IMR-90 (cell line): Measurements from ENCODE around the gene RBFOX2. TPM values are rescaled to one million over a fixed set of nuclear protein-coding genes. Genes with fewer than 3 reads are reported as not detected.

Source experiments
- ATAC-seq: fragments of 200-7000 bp; cut with Tn5 transposase; 2 replicates; pipeline ENCODE4 v1.9.1; 2020; ENCODE audit warnings: low read depth, mild to moderate bottlenecking, moderate library complexity
- BruUV-seq: library from RNA; stranded (reverse); fragments of 400-500 nt; replicated peaks from 2 replicates; lab custom pipeline; 2021; lab: Mats Ljungman, UMichigan
- CTCF ChIA-PET: fragments of 300-600 bp; formaldehyde crosslinking; extraction: SDS; loops from one replicate; lab custom pipeline; 2021; ENCODE audit warnings: antibody characterized with exemption; lab: Yijun Ruan, JAX
- POLR2A ChIA-PET: fragments of 300-600 bp; sonication (Branson Sonifier 250); formaldehyde crosslinking; loops from one replicate; lab custom pipeline; 2022; ENCODE audit warnings: antibody characterized with exemption; ENCODE audit not compliant: unreplicated experiment; lab: Charles Lee
- DNase-seq: peaks from one replicate; pipeline ENCODE4 v3.0.0; 2013
- H2AFZ ChIP-seq: replicated peaks from 2 replicates; pipeline ENCODE3; 2013; ENCODE audit warnings: low read length, mild to moderate bottlenecking; ENCODE audit not compliant: poor library complexity
- H2AK5ac ChIP-seq: 2 replicates; pipeline ENCODE4 v1.6.1; 2013; ENCODE audit warnings: low read depth, low read length, inconsistent platforms
- H2AK9ac ChIP-seq: replicated peaks from 2 replicates; pipeline ENCODE3; 2013; ENCODE audit warnings: mild to moderate bottlenecking, low read depth, low read length, moderate library complexity; ENCODE audit not compliant: poor library complexity
- H2BK120ac ChIP-seq: 2 replicates; pipeline ENCODE4 v1.6.1; 2013; ENCODE audit warnings: low read depth, low read length, inconsistent platforms
- H2BK15ac ChIP-seq: 3 replicates; pipeline ENCODE4 v1.6.1; 2013; ENCODE audit warnings: low read depth, low read length, inconsistent platforms
- H2BK20ac ChIP-seq: 2 replicates; pipeline ENCODE4 v1.6.1; 2013; ENCODE audit warnings: low read depth, mild to moderate bottlenecking, inconsistent platforms, low read length, moderate library complexity
- H2BK5ac ChIP-seq: 2 replicates; pipeline ENCODE4 v1.6.1; 2013; ENCODE audit warnings: mild to moderate bottlenecking, low read depth, low read length, inconsistent platforms; ENCODE audit not compliant: poor library complexity, severe bottlenecking
- H3K14ac ChIP-seq: replicated peaks from 2 replicates; pipeline ENCODE4 v1.6.1; 2013; ENCODE audit warnings: low read depth, low read length, inconsistent platforms
- H3K18ac ChIP-seq: 2 replicates; pipeline ENCODE4 v1.6.1; 2013; ENCODE audit warnings: low read depth, low read length, control low read depth
- H3K23ac ChIP-seq: 2 replicates; pipeline ENCODE4 v1.6.1; 2013; ENCODE audit warnings: low read depth, low read length, inconsistent platforms
- H3K27ac ChIP-seq: 2 replicates; pipeline ENCODE4 v1.5.1; 2013; ENCODE audit warnings: mild to moderate bottlenecking, control low read depth, low read length; ENCODE audit not compliant: insufficient read depth
- H3K27me3 ChIP-seq: 2 replicates; pipeline ENCODE4 v1.6.1; 2013; ENCODE audit warnings: low read length; ENCODE audit not compliant: control insufficient read depth, insufficient read depth
- H3K36me3 ChIP-seq: 2 replicates; pipeline ENCODE4 v1.6.1; 2013; ENCODE audit warnings: low read length, mixed read lengths; ENCODE audit not compliant: control insufficient read depth, insufficient read depth
- H3K4ac ChIP-seq: 2 replicates; pipeline ENCODE4 v1.6.1; 2013; ENCODE audit warnings: low read depth, low read length, inconsistent platforms
- H3K4me1 ChIP-seq: 2 replicates; pipeline ENCODE4 v1.6.1; 2013; ENCODE audit warnings: low read length, mixed read lengths; ENCODE audit not compliant: control insufficient read depth, insufficient read depth
- H3K4me2 ChIP-seq: 2 replicates; pipeline ENCODE4 v1.6.1; 2013; ENCODE audit warnings: low read depth, mild to moderate bottlenecking, control low read depth, low read length, moderate library complexity
- H3K4me3 ChIP-seq: 2 replicates; pipeline ENCODE4 v1.5.1; 2013; ENCODE audit warnings: low read depth, mild to moderate bottlenecking, control low read depth, low read length, moderate library complexity; ENCODE audit not compliant: insufficient read depth
- H3K56ac ChIP-seq: 2 replicates; pipeline ENCODE4 v1.6.1; 2013; ENCODE audit warnings: low read length, inconsistent platforms; ENCODE audit not compliant: insufficient read depth; ENCODE audit errors: extremely low read depth
- H3K79me1 ChIP-seq, 2 experiments: 2 replicates each; pipeline ENCODE4 v1.6.1; 2013; ENCODE audit warnings: low read length in 2 of 2, inconsistent platforms in 1 of 2, low read depth in 1 of 2
- H3K9ac ChIP-seq: 2 replicates; pipeline ENCODE4 v1.6.1; 2013; ENCODE audit warnings: low read depth, low read length, control low read depth
- H3K9me1 ChIP-seq: 2 replicates; pipeline ENCODE4 v1.6.1; 2013; ENCODE audit warnings: low read length, inconsistent platforms; ENCODE audit not compliant: insufficient read depth
- H3K9me3 ChIP-seq: 2 replicates; pipeline ENCODE4 v1.6.1; 2013; ENCODE audit warnings: low read length; ENCODE audit not compliant: control insufficient read depth, insufficient read depth
- H4K20me1 ChIP-seq: 2 replicates; pipeline ENCODE4 v1.6.1; 2013; ENCODE audit warnings: low read length, inconsistent platforms; ENCODE audit not compliant: insufficient read depth
- H4K5ac ChIP-seq: 2 replicates; pipeline ENCODE4 v1.6.1; 2013; ENCODE audit warnings: mild to moderate bottlenecking, low read depth, low read length, control low read depth
- H4K8ac ChIP-seq, 2 experiments: 2 replicates each; pipeline ENCODE4 v1.6.1; 2013; ENCODE audit warnings: low read depth in 2 of 2, low read length in 2 of 2, control low read depth in 1 of 2, inconsistent platforms in 1 of 2
- H4K91ac ChIP-seq: 2 replicates; pipeline ENCODE4 v1.6.1; 2013; ENCODE audit warnings: low read depth, low read length, inconsistent platforms; ENCODE audit not compliant: insufficient read depth
- ELK1 ChIP-seq: fragments of 150-350 bp; IDR thresholded peaks from 2 replicates; pipeline ENCODE4 v1.6.1; 2016; ENCODE audit warnings: low read depth, mild to moderate bottlenecking, low read length, moderate library complexity, borderline replicate concordance
- MAZ ChIP-seq: IDR thresholded peaks from 2 replicates; pipeline ENCODE4 v1.6.1; 2012; ENCODE audit warnings: low read depth, mild to moderate bottlenecking, low read length, improper control_type of control experiment, moderate library complexity, borderline replicate concordance
- MXI1 ChIP-seq: IDR thresholded peaks from 2 replicates; pipeline ENCODE4 v1.6.1; 2012; ENCODE audit warnings: low read depth, mild to moderate bottlenecking, low read length, moderate library complexity, borderline replicate concordance
- RAD21 ChIP-seq: IDR thresholded peaks from 2 replicates; pipeline ENCODE4 v1.6.1; 2012; ENCODE audit warnings: low read length, improper control_type of control experiment
- RCOR1 ChIP-seq: IDR thresholded peaks from 2 replicates; pipeline ENCODE4 v1.6.1; 2012; ENCODE audit warnings: mild to moderate bottlenecking, low read length, improper control_type of control experiment; ENCODE audit not compliant: insufficient replicate concordance
- WGBS, 2 experiments: methylation state at CpG; one replicate each; pipeline versions ENCODE4 v1.1.5 to v1.1.7; 2013; ENCODE audit warnings: missing lambda C conversion rate in 2 of 2; ENCODE audit not compliant: insufficient read length in 1 of 2; ENCODE audit errors: extremely low coverage in 2 of 2; 5-methylcytosine and 5-hydroxymethylcytosine counted together
- dilution Hi-C: fragments of 300-500 bp; cut with HindIII; formaldehyde crosslinking; loops from one replicate; pipeline ENCODE4 v1.14.3; 2018; ENCODE audit warnings: low sequenced_read_pairs; ENCODE audit not compliant: unreplicated experiment
- in situ Hi-C: fragments of 300-500 bp; cut with MboI; formaldehyde crosslinking; loops from 3 replicates; pipeline ENCODE4 v1.14.3; 2019; ENCODE audit warnings: low sequenced_read_pairs, inconsistent platforms, mixed read lengths
- intact Hi-C: fragments of 100-400 bp; cut with micrococcal nuclease; formaldehyde crosslinking; loops from 2 replicates; pipeline ENCODE4 v1.10.0; 2022
- polyA plus RNA-seq, 3 experiments: library from polyadenylated mRNA; depleted of rRNA; stranded (reverse); fragments of >200 nt; gene quantifications; 2 replicates each; pipeline ENCODE4 v1.2.3, GENCODE V29; 2012; ENCODE audit warnings: low replicate concordance in 1 of 3
- total RNA-seq: library from RNA; depleted of rRNA; stranded (reverse); fragments of >200 nt; gene quantifications from 2 replicates; pipeline ENCODE4 v1.2.3, GENCODE V29; 2012
- TF ChIP-seq, protein P1 (sequence below): fragments of 150-350 bp; IDR thresholded peaks from 2 replicates; pipeline ENCODE4 v1.6.1; 2017; ENCODE audit warnings: mild to moderate bottlenecking, antibody characterized with exemption, low read length, low read depth
- TF ChIP-seq, protein P2 (sequence below): conservative IDR thresholded peaks from 2 replicates; pipeline ENCODE4 v1.5.1; 2012; ENCODE audit warnings: mild to moderate bottlenecking, low read depth, low read length, improper control_type of control experiment

The RBFOX2 gene
- total and polyA plus RNA-seq, 2 of the 4 experiments (the other 2 are of a cell fraction) = 146 to 178 TPM

- Histone ChIP-seq H2AK5ac (no peak overlapping the region), H3K9me1 (peaks cover 13% of the 10 kb centered on the region), H3K23ac (no peak overlapping the region), H3K14ac (no peak overlapping the region), H3K56ac (no peak overlapping the region), H3K4ac (no peak overlapping the region), H3K79me1 (peaks cover 49 to 88% of the 10 kb centered on the region in 2 experiments), H3K9ac (no peak overlapping the region), H2BK20ac (no peak overlapping the region), H3K27me3 (no peaks in the 10 kb centered on the region), H3K9me3 (no peaks in the 10 kb centered on the region), H4K20me1 (peaks cover 57% of the 10 kb centered on the region), H3K27ac (no peak overlapping the region), H4K5ac (no peak overlapping the region), H4K8ac (no peak overlapping the region), H3K4me2 (no peak overlapping the region), H3K4me3 (no peak overlapping the region), H3K36me3 (no peaks in the 10 kb centered on the region), H4K91ac (no peak overlapping the region), H3K18ac (no peak overlapping the region), H2BK15ac (no peak overlapping the region), H2AK9ac (no peak overlapping the region), H2BK5ac (no peak overlapping the region), H3K4me1 (peaks cover 5% of the 10 kb centered on the region), H2BK120ac (no peak overlapping the region), H2AFZ (no peak overlapping the region)
- no peak for DNase-seq
- CTCF ChIA-PET = interaction anchor here (0.7 kb wide), 1 partner anchor 23 kb away, joined by 3 read pairs; no protein-coding TSS in a partner anchor
- POLR2A ChIA-PET = no interaction called here
- no peak for ATAC-seq
- dilution Hi-C loops = no loop called here
- no TSS peak for BruUV-seq
- TF ChIP-seq RCOR1 = no peak
- TF ChIP-seq MAZ = no peak
- TF ChIP-seq, protein P1, sequence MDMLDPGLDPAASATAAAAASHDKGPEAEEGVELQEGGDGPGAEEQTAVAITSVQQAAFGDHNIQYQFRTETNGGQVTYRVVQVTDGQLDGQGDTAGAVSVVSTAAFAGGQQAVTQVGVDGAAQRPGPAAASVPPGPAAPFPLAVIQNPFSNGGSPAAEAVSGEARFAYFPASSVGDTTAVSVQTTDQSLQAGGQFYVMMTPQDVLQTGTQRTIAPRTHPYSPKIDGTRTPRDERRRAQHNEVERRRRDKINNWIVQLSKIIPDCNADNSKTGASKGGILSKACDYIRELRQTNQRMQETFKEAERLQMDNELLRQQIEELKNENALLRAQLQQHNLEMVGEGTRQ = no peak
- no peak for TF ChIP-seq ELK1
- no peak for TF ChIP-seq RAD21
- TF ChIP-seq MXI1 = no peak
- TF ChIP-seq, protein P2, sequence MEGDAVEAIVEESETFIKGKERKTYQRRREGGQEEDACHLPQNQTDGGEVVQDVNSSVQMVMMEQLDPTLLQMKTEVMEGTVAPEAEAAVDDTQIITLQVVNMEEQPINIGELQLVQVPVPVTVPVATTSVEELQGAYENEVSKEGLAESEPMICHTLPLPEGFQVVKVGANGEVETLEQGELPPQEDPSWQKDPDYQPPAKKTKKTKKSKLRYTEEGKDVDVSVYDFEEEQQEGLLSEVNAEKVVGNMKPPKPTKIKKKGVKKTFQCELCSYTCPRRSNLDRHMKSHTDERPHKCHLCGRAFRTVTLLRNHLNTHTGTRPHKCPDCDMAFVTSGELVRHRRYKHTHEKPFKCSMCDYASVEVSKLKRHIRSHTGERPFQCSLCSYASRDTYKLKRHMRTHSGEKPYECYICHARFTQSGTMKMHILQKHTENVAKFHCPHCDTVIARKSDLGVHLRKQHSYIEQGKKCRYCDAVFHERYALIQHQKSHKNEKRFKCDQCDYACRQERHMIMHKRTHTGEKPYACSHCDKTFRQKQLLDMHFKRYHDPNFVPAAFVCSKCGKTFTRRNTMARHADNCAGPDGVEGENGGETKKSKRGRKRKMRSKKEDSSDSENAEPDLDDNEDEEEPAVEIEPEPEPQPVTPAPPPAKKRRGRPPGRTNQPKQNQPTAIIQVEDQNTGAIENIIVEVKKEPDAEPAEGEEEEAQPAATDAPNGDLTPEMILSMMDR = no peak
- in situ Hi-C loops = no loop called here
- no CpG with 5 or more reads among the region's 6 CpGs for WGBS, 2 experiments
- intact Hi-C loops = loop anchor here (5.0 kb wide), 1 partner anchor 42 kb away; no protein-coding TSS in a partner anchor
These were observed 123.9 kb downstream of the RBFOX2 start for GRCh38 chr22:35904752-35905151.
